RWPE1 (cell line): ENCODE results near the gene BARX1.

ENCODE experiments used
- CTCF ChIA-PET: fragments of 350-600 bp; sonication (Branson Sonifier 250); formaldehyde crosslinking; extraction: SDS; loops from one replicate; lab custom pipeline; 2021; lab: Yijun Ruan, JAX
- POLR2A ChIA-PET: fragments of 400-600 bp; formaldehyde crosslinking; extraction: SDS; loops from one replicate; lab custom pipeline; 2020; ENCODE audit warnings: antibody characterized with exemption; ENCODE audit not compliant: low non-redundant PET; lab: Yijun Ruan, JAX
- DNase-seq: peaks from one replicate; pipeline ENCODE4 v3.0.0; 2012; ENCODE audit warnings: low spot score
- H3K27ac ChIP-seq: fragments of 450-650 bp; 2 replicates; pipeline ENCODE4 v1.5.1; 2017
- CTCF ChIP-seq: fragments of 450-650 bp; conservative IDR thresholded peaks from 2 replicates; pipeline ENCODE4 v1.5.1; 2017; ENCODE audit warnings: low read depth, mild to moderate bottlenecking

Gene BARX1

GRCh38 chr9:93903886-93904648, 51.1 kb downstream of the BARX1 start:
- no peak for DNase-seq
- POLR2A ChIA-PET, result no interaction called here
- H3K27ac ChIP-seq, result no peak overlapping the region
- TF ChIP-seq CTCF, result no peak
- CTCF ChIA-PET, result no interaction called here

- TF ChIP-seq CTCF, result no peak
- no peak overlapping the region for H3K27ac ChIP-seq
- ChIA-PET POLR2A (interaction anchor here (0.6 kb wide), 1 partner anchor 11 kb away, joined by 4 read pairs; no protein-coding TSS in a partner anchor), CTCF (no interaction called here)
- DNase-seq, result no peak
Observed at GRCh38 chr9:93902780-93903655, 52.1 kb downstream of the BARX1 start.

GRCh38 chr9:93902051-93902779, 52.9 kb downstream of the BARX1 start:
- POLR2A ChIA-PET, result no interaction called here
- DNase-seq, result no peak
- H3K27ac ChIP-seq, result no peak overlapping the region
- no peak for TF ChIP-seq CTCF
- CTCF ChIA-PET, result no interaction called here
